ENCODE measurements around the gene SLC30A9. TPM values are rescaled to one million over a fixed set of nuclear protein-coding genes. Genes with fewer than 3 reads are reported as not detected.

Gene SLC30A9
- total and polyA plus RNA-seq, 4 donors = 86.0 to 103 (median 94.4) TPM

DNA sequence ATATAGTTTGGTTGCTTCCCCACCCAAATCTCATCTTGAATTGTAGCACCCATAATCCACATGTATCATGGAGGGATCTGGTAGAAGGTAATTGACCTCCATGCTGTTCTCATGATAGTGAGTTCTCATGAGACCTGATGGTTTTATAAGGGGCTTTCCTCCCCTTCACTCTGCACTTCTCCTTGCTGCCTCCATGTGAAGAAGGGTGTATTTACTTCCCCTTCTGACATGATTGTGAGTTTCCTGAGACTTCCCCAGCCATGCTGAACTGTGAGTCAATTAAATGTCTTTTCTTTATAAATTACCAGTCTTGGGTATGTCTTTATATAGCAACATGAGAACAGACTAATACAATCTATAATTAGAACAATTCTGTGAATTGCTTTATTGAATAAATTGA, 20.7 kb upstream of the SLC30A9 start:
- Histone ChIP-seq H3K36me3 (ENCODE audit: control insufficient read depth, insufficient read depth, low read length) (no peaks in the 10 kb centered on the region), H3K9me3 (ENCODE audit: control insufficient read depth, insufficient read depth, low read length) (no peaks in the 10 kb centered on the region)
- no peak for DNase-seq (ENCODE audit: low read depth in 4 of 6, low spot score in 6 of 6)

DNA sequence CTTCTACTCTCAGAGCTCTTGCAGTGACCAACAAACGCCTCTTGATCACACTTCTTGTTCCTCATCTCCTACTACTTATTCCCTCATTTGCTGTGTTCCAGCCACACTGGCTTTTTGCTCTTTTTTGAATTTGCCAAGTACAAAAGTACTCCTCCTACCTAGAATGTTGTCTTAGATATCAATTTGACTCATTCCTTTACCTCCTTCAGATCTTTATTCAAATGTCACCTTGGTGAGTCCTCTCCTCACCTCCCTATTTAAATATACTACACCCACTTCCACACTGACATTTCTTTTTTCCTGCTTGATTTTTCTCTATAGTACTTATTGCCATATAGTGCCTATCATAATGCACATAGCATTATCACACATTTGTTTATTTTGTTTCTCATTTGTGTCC, 15.0 kb upstream of the SLC30A9 start:
- H3K36me3 ChIP-seq (ENCODE audit: control insufficient read depth, insufficient read depth, low read length) = no peaks in the 10 kb centered on the region
- H3K4me3 ChIP-seq (ENCODE audit: low read depth, low read length) = no peak overlapping the region
- H3K9me3 ChIP-seq (ENCODE audit: control insufficient read depth, insufficient read depth, low read length) = no peaks in the 10 kb centered on the region
- WGBS (ENCODE audit: insufficient coverage) = 92% methylated on average over 1 of the region's 1 CpG
- H3K27ac ChIP-seq (ENCODE audit: low read depth, low read length) = no peak overlapping the region
- no peaks in the 10 kb centered on the region for H3K4me1 ChIP-seq (ENCODE audit: control insufficient read depth, insufficient read depth, low read length)
- no peaks in the 10 kb centered on the region for H3K27me3 ChIP-seq (ENCODE audit: control insufficient read depth, insufficient read depth, low read length)
- no peak for DNase-seq (ENCODE audit: low read depth in 4 of 6, low spot score in 6 of 6)

More for the DNA sequence above, 20.7 kb upstream of the SLC30A9 start:
- Histone ChIP-seq H3K27me3 (ENCODE audit: control insufficient read depth, insufficient read depth, low read length) (no peaks in the 10 kb centered on the region), H3K4me3 (ENCODE audit: low read depth, low read length) (no peak overlapping the region), H3K27ac (ENCODE audit: low read depth, low read length) (no peak overlapping the region), H3K4me1 (ENCODE audit: control insufficient read depth, insufficient read depth, low read length) (no peaks in the 10 kb centered on the region)

DNA sequence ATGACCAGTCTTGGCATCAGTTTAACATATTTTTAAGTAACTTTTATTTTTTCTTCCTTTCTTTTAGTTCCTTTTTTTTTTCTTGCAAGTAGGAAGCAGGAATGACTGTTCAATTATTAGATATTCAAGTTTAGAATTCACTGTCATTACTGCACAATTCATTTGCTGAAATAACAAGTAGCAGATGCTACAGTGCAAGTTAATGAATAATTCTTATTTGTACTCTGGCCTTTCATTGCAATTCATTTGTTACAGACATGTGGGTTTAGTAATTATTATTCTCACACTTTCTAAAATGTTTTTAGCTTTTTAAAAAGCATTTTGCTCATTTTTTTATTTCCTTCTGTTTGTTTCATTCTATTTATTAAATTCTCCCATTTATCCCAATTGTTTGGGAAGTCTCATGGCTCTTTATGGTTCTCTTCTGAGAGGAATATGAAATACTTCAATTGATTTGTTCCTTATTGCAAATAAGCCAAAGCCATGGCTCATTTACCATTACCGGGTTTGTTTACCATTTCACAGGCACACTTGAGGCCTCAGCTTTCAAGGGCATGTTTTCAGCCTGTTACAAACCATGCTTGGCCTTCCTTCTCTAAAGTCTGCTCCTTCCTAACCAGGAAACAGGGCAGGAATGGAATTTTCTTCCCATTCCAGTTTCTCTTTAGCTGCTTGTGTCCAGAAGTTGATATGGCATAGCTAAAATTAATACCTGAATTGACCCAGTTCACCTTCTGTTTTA, 13.4 kb upstream of the SLC30A9 start:
- Histone ChIP-seq H3K27ac (ENCODE audit: low read depth, low read length) (no peak overlapping the region), H3K4me3 (ENCODE audit: low read depth, low read length) (no peak overlapping the region), H3K9me3 (ENCODE audit: control insufficient read depth, insufficient read depth, low read length) (peaks cover 3% of the 10 kb centered on the region), H3K36me3 (ENCODE audit: control insufficient read depth, insufficient read depth, low read length) (no peaks in the 10 kb centered on the region), H3K27me3 (ENCODE audit: control insufficient read depth, insufficient read depth, low read length) (no peaks in the 10 kb centered on the region), H3K4me1 (ENCODE audit: control insufficient read depth, insufficient read depth, low read length) (no peaks in the 10 kb centered on the region)
- peak in 1 of 6 donors; percentile 13 for DNase-seq (ENCODE audit: low read depth in 4 of 6, low spot score in 6 of 6)
- 86% methylated on average over 1 of the region's 1 CpG for WGBS (ENCODE audit: insufficient coverage)

DNA sequence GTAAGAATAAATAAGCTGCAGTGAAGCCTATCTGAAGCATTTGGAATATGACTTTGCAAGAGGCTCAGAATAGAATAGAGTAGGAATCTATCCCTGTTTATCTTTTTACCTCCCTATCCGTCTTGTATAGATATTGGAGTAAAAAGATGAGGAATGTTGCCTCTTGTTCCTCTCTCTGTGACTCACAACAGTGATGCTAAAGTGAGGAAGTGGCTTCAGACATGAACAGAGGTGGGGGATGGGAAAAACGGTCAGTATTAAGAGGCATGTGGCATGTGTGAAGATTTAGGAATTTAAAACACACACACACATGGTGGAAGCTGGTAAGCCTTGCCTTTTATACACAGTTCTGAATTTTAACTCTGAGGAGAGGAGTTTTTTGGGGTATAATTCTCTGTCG, 12.6 kb upstream of the SLC30A9 start:
- H3K27ac ChIP-seq (ENCODE audit: low read depth, low read length) = no peak overlapping the region
- no peak overlapping the region for H3K4me3 ChIP-seq (ENCODE audit: low read depth, low read length)
- no peak for DNase-seq (ENCODE audit: low read depth in 4 of 6, low spot score in 6 of 6)
- H3K36me3 ChIP-seq (ENCODE audit: control insufficient read depth, insufficient read depth, low read length) = peaks cover 2% of the 10 kb centered on the region
- no peaks in the 10 kb centered on the region for H3K4me1 ChIP-seq (ENCODE audit: control insufficient read depth, insufficient read depth, low read length)
- peaks cover 3% of the 10 kb centered on the region for H3K9me3 ChIP-seq (ENCODE audit: control insufficient read depth, insufficient read depth, low read length)
- H3K27me3 ChIP-seq (ENCODE audit: control insufficient read depth, insufficient read depth, low read length) = no peaks in the 10 kb centered on the region
- no CpG with 5 or more reads among the region's 3 CpGs for WGBS (ENCODE audit: insufficient coverage)

DNA sequence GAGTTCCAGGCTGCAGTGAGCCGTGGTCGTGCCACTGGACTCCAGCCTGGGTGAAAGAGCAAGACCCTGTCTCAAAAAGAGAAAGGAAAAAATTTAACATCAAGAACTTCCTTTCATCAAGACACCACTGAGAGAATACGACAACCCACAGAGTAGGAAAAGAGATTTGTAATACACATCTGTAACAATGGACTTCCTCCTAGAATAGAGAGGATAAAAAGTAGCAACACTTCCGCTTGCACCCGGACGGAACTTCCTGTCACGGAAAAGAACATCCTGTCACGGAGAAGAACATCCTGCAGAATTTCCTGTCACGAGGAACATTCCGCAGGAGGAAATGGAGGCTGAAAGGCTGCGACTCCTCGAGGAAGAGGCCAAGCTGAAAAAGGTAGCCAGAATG, 8.9 kb upstream of the SLC30A9 start, which contains the start of gene DCAF4L1:
Gene DCAF4L1 (plus strand): TSS at position 301 of the 400 bp plus-strand sequence. CDS start 37 bp downstream, at position 338.
- 96% methylated on average over 11 of the region's 12 CpGs for WGBS (ENCODE audit: insufficient coverage)
- no peak for DNase-seq (ENCODE audit: low read depth in 4 of 6, low spot score in 6 of 6)
- no peak within 1 kb of the TSS for H3K4me3 ChIP-seq (ENCODE audit: low read depth, low read length)
- H3K27ac ChIP-seq (ENCODE audit: low read depth, low read length) = no peak within 1 kb of the TSS
- H3K27me3 ChIP-seq (ENCODE audit: control insufficient read depth, insufficient read depth, low read length) = no peaks in the 10 kb centered on the region
- H3K9me3 ChIP-seq (ENCODE audit: control insufficient read depth, insufficient read depth, low read length) = peaks cover 3% of the 10 kb centered on the region
- H3K36me3 ChIP-seq (ENCODE audit: control insufficient read depth, insufficient read depth, low read length) = peaks cover 3% of the 10 kb centered on the region
- no peaks in the 10 kb centered on the region for H3K4me1 ChIP-seq (ENCODE audit: control insufficient read depth, insufficient read depth, low read length)

DNA sequence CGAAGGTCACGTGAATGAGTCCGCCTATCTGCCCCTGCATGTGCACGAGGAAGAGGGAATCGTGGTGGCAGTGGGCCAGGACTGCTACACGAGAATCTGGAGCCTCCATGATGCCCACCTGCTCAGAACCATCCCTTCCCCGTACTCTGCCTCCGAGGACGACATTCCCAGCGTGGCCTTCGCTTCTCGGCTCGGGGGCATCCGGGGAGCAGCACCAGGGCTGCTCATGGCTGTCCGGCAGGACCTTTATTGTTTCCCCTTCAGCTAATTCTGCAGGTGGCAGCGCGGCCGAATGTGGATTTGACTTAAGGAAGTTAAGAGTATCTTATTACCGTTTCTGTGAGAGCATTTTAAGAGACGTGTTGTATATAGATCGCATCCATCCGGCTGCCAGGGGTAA, 7.6 kb upstream of the SLC30A9 start:
- Histone ChIP-seq H3K4me3 (ENCODE audit: low read depth, low read length) (no peak overlapping the region), H3K4me1 (ENCODE audit: control insufficient read depth, insufficient read depth, low read length) (no peaks in the 10 kb centered on the region), H3K27me3 (ENCODE audit: control insufficient read depth, insufficient read depth, low read length) (no peaks in the 10 kb centered on the region), H3K36me3 (ENCODE audit: control insufficient read depth, insufficient read depth, low read length) (peaks cover 3% of the 10 kb centered on the region), H3K27ac (ENCODE audit: low read depth, low read length) (no peak overlapping the region), H3K9me3 (ENCODE audit: control insufficient read depth, insufficient read depth, low read length) (peaks cover 3% of the 10 kb centered on the region)
- DNase-seq (ENCODE audit: low read depth in 4 of 6, low spot score in 6 of 6) = no peak
- 95% methylated on average over 21 of the region's 22 CpGs for WGBS (ENCODE audit: insufficient coverage)

DNA sequence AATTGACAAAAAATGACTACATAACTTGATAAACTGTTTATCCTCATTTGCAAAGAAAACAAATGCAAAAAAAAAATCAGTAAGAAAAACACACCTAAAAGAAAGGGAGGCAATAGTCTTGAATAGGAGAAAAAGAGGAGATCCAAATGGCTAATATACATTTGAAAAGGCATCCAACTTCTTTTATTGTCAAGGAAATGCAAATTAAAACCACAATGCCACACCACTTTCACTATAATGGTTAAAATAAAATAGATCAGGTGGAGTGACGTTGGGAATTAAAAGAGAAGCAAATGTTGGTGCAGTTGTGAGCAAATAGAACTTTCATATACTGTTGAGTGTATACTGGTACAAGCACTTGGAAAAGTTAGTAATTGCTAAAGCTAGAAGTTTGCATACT, 5.2 kb upstream of the SLC30A9 start:
- no peak for DNase-seq (ENCODE audit: low read depth in 4 of 6, low spot score in 6 of 6)
- H3K27me3 ChIP-seq (ENCODE audit: control insufficient read depth, insufficient read depth, low read length) = no peaks in the 10 kb centered on the region
- H3K36me3 ChIP-seq (ENCODE audit: control insufficient read depth, insufficient read depth, low read length) = peaks cover 3% of the 10 kb centered on the region
- no CpG with 5 or more reads among the region's 1 CpG for WGBS (ENCODE audit: insufficient coverage)
- peaks cover 3% of the 10 kb centered on the region for H3K9me3 ChIP-seq (ENCODE audit: control insufficient read depth, insufficient read depth, low read length)
- H3K4me1 ChIP-seq (ENCODE audit: control insufficient read depth, insufficient read depth, low read length) = no peaks in the 10 kb centered on the region
- no peak overlapping the region for H3K27ac ChIP-seq (ENCODE audit: low read depth, low read length)
- no peak overlapping the region for H3K4me3 ChIP-seq (ENCODE audit: low read depth, low read length)

DNA sequence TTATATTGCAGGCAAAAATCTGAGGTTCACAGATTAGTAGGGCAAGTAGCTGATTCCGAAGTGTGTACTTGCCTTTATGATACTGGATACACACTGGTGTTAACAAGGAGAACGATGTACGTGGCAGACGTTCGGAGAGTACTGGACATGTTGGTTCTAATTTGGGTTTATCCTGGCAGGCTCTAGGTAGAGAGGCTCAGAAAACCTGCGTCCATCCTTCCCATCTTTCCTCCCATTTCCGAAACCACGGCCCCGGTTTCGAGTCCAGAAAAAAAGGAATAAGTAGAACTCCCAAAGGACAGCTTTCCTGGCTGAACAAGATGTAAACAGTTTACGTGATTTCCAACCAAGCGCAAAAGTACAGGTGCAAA, 351 bp upstream of the SLC30A9 start:
- DNase-seq (ENCODE audit: low read depth in 4 of 6, low spot score in 6 of 6) = no peak

DNA sequence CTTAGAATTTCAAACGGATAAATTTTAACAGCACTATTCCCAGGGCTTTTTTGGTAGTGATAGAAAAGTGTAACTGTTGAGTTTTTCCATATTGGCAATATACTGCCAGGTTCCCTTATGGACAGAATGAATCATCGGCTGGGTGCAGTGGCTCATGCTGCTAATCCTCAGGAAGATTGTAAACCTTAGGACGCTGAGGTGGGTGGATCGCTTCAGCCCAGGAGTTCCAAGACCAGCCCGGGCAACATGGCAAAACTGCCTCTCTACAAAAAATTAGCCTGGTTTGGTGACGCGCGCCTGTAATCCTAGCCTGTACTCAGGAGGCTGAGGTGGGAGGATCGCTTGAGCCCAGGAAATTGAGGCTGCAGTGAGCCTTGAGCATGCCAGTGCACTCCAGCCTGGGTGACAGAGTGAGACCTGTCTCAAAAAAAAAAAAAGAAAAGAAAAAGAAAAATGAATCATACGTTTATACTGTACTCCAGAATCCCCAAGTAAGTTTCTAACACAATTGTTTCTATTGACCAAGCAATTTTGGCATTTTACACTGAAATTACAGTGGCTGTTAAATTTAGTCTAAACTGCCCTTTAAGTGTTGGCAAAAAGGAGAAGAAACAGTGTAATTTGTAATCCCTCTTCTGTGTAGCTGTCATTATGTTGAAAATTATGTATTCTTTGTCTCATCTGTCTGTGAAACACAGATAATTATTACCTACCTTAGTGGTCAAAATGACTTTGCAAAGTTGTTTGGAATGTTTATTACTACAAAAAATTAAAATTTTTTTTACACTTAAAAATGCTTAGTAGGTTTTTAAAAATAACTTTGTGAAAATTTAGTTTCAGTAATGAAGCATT, 1.8 kb downstream of the SLC30A9 start:
- WGBS (ENCODE audit: insufficient coverage) = 95% methylated on average over 6 of the region's 10 CpGs
- H3K27me3 ChIP-seq (ENCODE audit: control insufficient read depth, insufficient read depth, low read length) = no peaks in the 10 kb centered on the region
- no peak for DNase-seq (ENCODE audit: low read depth in 4 of 6, low spot score in 6 of 6)

More for the DNA sequence above, 351 bp upstream of the SLC30A9 start:
- Histone ChIP-seq H3K4me3 (ENCODE audit: low read depth, low read length) (peak overlapping the region; percentile 94), H3K4me1 (ENCODE audit: control insufficient read depth, insufficient read depth, low read length) (peaks cover 8% of the 10 kb centered on the region), H3K36me3 (ENCODE audit: control insufficient read depth, insufficient read depth, low read length) (peaks cover 2% of the 10 kb centered on the region), H3K27me3 (ENCODE audit: control insufficient read depth, insufficient read depth, low read length) (no peaks in the 10 kb centered on the region), H3K9me3 (ENCODE audit: control insufficient read depth, insufficient read depth, low read length) (no peaks in the 10 kb centered on the region), H3K27ac (ENCODE audit: low read depth, low read length) (peak overlapping the region; percentile 69)
- 0% methylated on average over 9 of the region's 12 CpGs for WGBS (ENCODE audit: insufficient coverage)

More for the DNA sequence above, 1.8 kb downstream of the SLC30A9 start:
- Histone ChIP-seq H3K4me1 (ENCODE audit: control insufficient read depth, insufficient read depth, low read length) (peaks cover 8% of the 10 kb centered on the region), H3K9me3 (ENCODE audit: control insufficient read depth, insufficient read depth, low read length) (no peaks in the 10 kb centered on the region), H3K36me3 (ENCODE audit: control insufficient read depth, insufficient read depth, low read length) (peaks cover 8% of the 10 kb centered on the region), H3K4me3 (ENCODE audit: low read depth, low read length) (no peak overlapping the region), H3K27ac (ENCODE audit: low read depth, low read length) (no peak overlapping the region)

All from spinal cord (tissue), 10 donors.